ENCODE results near the gene CFHR5.
A peak's percentile ranks its signal among the peaks of the same experiment; 100 is the strongest.
"Not testable (repeated sequence)": the region's sequence is repeated elsewhere in the genome, so short reads cannot be mapped to it uniquely, and the experiment has no call there.

CFHR5 gene

GRCh38 chr1:197024460-197024859 is 47.1 kb downstream of the CFHR5 start:
- DNase-seq: no peak

GRCh38 chr1:197027359-197027758 is 50.0 kb downstream of the CFHR5 start:
- no peak for DNase-seq

GRCh38 chr1:197029749-197030148 is 52.4 kb downstream of the CFHR5 start:
- no peak for DNase-seq

- not testable (repeated sequence) for DNase-seq
These were observed 57.4 kb downstream of the CFHR5 start for GRCh38 chr1:197034631-197035339.

- DNase-seq: no peak
These were observed 59.5 kb downstream of the CFHR5 start for GRCh38 chr1:197036861-197037260.

- no peak for DNase-seq
These were observed 64.4 kb downstream of the CFHR5 start for GRCh38 chr1:197041486-197042353.

GRCh38 chr1:197042676-197043341 is 65.5 kb downstream of the CFHR5 start:
- peak in 2 of 3 experiments; percentile 55 to 66 for DNase-seq

- no peak for DNase-seq
These were observed 71.7 kb downstream of the CFHR5 start for GRCh38 chr1:197049100-197049499.
